GM21825 (cell line): Measurements from ENCODE around the gene PRM3.
A peak's percentile ranks its signal among the peaks of the same experiment; 100 is the strongest.
"Not testable (repeated sequence)": the region's sequence is repeated elsewhere in the genome, so short reads cannot be mapped to it uniquely, and the experiment has no call there.

Experiments used
- ATAC-seq: cut with Tn5 transposase; IDR thresholded peaks from one replicate; pipeline ENCODE4 v1.9.1; 2021; ENCODE audit warnings: mild to moderate bottlenecking, moderate library complexity; ENCODE audit not compliant: unreplicated experiment

Gene PRM3

DNA sequence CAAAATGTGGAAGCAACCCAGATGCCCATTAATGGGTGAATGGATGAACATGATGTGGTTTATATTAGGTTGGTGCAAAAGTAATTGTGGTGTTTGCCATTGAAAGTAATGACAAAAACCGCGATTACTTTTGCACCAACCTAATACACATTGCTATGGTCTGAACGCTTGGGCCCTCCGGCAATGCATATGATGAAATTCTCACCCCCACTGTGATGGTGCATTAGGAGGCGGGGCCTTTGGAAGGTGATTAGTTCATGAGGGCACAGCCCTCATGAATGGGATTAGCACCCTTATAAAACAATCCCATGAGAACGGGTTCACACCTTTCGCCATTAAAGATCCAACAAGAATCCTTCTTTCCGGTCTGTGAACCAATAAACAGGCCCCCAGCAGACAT is 33.0 kb upstream of the PRM3 start:
- ATAC-seq = no peak

DNA sequence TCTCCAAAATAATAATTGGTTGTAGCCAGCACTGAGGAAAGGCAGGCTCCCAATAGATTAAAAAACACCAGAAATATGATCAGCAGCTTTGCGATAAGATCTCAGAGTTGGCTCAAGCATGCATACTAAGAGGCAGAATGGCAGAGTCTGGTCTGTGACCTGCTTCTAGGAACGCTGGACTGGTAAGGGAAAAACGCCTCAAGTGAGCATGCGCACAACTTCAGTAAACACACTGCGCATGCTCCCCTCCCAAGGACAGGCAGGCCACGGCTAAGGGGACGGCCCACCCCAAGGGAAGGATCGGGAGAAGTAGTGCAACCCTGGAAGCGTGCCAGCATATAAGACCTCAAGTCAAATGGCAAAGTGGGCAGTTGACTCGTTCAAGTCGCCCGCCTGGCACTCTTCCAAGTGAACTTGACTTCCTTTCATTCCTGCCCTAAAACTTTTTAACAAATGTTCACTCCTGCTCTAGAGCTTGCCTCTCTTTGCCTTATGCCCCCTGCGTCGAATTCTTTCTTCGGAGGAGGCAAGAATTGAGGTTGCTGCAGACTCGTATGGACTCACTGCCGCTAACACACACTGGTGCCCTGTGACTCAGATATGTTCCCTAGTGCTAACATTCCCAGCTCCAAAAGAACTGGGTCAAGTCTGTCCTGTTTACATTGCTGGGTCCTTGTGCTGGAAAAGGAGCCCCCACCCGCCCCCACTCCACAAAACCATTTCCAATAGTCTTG is 30.1 kb upstream of the PRM3 start:
- no peak for ATAC-seq

DNA sequence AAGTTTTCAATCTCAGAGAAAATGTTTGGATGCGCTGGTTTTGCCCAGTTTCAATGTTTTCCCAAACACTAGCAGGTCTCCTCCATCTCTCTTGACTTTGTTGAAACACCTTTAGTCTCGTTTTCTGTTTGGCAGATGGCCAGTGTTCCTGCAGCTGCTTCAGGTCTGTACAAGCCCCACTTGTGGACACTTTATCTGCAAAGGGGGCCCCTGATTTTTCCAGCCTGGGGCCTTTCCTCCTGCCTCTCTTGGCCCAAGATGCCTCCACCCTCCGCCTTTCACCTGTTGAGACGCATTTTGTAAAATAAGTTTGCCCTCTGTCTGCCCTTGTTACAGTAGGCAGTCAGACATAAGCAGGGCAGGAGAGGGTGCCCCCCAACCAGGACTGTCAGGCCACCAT is 29.5 kb upstream of the PRM3 start:
- no peak for ATAC-seq

DNA sequence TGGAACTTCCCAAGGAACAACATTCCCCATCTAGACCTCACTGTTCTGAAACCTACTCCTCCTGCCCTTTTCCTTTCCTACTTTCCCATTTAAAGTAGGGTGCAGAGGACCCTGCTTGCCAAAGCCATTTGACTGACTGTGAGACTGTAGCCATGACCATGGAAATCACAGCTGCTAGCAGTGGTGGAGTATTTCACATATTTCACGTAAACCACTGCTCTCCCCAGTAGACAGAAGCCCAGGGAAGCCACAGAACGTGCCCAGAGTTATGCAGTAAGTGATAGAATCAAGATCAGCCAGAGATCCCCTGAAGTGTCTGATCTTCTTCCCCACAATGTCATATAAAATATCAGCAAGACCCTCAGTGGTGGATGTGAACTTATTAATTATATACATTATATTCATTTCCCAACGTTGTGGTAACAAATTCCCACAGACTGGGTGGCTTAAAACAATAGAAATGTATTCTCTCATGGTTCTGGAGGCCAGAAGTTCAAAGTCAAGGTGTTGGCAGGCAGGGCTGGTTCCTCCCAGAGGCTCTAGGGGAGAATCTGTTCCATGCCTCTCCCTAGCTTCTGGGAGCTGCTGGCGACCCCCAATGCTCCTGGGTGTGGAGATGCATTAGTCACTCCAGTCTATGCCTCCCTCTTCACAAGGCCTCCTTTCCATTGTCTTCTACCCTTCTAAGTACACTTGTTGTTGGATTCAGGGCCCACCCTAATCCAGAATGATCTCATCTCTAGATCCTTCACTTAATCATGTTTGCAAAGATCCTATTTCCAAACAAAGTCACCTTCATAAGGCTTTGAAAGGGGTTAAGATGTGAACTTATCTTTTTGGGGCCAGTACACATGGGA is 28.4 kb upstream of the PRM3 start:
- no peak for ATAC-seq

DNA sequence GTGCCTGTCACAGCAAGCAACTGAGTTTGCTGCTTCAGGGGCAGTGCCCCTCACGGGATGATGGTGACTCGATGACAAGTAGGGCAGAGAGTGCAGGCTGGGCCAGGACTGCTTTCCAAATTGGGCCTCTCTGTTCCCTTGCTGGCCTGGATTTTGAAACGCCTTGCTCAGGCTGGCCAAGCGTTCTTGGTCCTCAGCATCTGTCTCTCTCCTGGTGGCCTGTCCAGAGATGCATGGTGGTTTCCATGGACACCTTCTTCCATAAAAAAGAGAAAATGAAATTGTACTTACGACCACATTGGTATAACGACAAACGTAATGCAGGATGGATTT is 27.1 kb upstream of the PRM3 start:
- no peak for ATAC-seq

DNA sequence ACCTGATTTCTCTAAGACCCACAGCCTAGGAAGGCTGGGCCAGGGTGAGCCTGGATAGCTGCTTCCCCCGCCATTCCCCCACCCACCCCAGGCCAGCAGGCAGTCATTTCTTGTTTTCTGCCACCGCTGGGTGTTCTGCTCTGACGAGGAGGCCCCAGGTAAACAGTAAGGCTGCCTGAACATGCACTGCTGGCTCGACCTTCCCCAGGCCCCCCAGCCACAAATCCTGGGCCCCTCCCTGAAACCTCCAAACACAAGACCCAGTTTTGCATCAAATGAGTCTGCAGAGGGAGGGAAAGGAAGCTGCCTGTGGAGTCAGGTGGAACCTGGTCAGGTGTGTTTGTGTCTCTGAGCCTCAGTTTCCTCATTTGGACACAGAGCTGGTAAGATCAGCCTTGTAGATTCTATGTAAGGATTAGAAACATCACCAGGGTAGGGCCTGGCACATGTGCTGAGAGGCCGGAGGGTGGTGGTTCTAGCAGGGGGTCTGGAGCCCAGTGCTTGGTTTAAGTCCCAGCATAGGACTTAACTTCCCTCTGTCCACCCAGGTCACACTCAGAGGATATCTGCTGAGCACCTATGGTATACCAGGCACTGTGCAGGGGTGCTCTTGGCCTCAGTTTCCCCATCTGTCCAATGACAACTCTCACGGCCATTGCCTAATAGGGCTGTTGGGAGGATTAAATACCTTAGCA is 26.6 kb upstream of the PRM3 start:
- no peak for ATAC-seq

DNA sequence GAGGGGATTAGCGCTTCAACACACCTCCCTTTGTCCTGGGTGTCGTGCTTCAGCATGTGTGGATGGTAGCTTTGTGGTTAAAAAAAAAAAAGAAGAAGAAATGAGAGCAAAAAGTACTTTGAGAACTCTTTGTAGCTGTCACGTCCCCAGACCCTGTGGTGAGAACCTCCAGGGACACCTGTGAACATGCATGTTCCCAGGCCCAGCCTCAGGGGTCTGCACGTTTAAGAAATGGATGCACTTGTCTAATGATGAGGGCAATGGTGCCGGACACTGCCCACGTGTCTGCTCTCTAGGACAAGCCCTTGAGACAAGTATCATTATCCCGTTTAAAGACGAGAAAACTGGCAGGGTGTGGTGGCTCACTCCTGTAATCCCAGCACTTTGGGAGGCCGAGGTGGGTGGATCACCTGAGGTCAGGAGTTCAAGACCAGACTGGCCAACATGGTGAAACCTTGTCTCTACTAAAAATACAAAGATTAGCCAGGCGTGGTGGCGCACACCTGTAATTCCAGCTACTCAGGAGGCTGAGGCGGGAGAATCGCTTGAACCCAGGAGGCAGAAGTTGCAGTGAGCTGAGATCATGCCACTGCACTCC is 25.6 kb upstream of the PRM3 start:
- not testable (repeated sequence) for ATAC-seq

DNA sequence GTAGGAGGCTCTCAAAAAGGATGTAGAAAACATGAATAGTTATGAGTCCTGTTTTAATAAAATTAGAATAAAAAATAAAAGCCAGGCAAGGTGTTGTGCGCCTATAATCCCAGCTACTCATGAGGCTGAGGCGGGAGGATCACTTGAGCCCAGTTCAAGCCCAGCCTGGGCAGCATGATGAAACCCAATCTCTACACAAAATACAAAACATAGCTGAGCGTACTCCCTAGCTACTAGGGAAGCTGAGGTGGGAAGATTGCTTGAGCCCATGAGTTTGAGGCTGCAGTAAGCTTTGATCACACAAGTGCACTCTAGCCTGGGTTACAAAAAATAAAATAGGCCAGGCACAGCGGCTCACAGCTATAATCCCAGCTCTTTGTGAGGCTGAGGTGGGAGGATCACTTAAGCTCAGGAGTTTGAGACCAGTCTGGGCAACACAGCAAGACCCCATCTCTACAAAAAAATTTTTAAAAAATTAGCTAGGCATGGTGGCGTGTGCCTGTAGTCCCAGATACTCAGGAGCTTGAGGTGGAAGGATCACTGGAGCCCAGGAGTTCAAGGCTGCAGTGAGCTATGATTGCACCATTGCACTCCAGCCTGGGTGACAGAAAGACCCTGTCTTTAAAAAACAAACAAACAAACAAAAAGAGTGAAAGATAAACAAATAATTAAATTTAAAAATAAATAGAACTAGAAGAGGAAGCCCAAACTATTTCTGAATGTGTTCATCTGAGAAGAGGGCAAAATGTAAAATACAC is 24.9 kb upstream of the PRM3 start:
- no peak for ATAC-seq

DNA sequence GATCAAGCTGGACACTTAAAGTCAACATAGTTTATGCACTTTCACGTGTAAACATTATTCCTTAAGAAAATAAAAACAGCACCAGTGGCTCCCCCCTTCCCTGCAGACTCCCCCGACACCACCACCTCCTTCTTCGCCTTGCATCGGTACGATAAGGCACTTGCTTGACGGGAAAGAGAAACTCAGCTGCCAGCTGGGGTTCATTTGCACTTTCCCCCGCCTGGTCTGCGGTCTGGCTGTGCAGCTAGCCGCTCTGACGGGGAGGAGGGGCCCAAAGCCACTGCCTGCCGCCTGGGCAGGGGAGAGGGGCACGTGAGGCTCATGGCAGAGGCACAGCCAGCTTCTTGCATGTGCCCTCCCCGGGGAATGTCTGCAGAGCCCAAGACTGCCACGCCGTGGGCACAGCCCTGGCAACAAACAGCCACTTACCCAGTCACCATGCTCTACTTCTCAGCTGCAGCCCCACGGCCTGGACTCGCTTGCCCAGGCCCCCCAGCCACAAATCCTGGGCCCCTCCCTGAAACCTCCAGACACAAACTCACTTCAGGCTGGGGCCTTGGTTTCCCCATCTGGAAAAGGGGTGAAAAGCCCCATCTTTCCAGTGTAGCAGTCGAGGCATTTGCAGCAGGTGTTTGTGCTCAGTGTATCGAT is 24.2 kb upstream of the PRM3 start:
- ATAC-seq = peak; percentile 75

DNA sequence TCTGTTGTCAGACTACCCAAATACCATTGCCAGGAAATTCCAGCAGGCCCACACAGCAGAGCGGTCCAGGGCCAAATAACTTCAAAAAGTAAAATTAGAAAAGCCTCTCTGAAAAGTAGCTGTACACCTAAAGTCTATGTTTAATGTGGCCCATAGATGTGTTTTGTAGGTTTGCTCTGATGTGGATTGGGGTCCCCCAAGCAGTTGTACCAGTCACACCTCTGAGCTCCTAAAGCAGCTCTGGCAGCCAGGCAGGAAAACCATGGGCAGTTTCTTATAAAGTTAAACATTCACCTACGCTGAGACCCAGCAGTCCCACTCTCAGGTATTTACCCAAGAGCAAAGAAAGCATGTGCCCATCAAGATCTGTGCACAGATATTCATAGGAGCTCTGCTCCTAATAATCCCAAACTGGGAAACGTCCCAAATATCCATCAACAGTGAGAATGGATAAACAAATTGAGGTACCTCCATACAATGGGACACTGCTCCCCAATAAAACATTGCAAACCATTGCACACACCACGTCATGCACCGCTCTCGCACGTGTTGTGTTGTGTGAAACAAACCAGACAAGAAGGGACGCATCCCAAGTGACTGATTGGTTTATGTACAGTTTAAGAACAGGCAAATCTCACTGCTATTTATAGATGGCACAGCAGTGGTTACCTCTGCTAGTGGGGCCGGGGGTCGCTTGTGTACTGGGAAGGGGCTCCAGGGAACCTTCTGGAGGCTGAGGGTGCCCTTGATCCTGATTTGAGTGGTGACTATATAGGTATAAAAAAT is 23.5 kb upstream of the PRM3 start:
- ATAC-seq = peak; percentile 23

DNA sequence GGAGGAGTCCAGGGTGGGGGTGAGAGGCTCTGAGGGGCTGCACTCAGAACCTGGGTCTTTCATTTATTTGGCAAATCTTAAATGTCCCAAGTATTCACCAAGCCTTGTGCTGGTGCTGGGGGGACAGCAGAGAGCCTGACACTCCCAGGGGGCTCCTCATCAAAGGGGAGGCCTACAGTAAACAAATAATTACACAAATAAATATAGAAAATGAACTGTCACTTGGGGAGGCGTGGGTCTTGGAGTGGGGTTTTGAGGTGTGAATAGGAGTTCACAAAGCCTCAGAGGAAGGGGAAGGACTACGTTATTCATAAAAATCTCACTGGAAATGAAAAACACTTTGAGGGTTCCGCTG is 22.9 kb upstream of the PRM3 start:
- no peak for ATAC-seq

DNA sequence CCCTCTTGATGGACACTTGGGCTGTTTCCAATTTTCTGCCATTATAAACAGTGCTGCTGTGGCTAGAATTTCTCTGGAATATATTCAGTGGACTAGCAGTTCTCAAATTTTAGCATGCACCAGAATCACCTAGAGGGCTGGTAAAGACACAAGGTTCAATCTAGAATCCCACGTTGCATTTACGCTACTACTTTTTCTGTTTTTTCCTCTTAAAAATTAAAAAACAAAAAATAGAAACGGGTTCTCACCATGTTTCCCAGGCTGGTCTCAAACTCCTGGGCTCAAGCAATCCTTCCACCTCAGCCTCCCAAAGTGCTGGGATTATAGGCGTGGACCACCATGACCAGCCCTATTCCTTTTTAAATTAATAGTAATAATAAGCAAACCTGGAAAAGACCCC is 22.2 kb upstream of the PRM3 start:
- no peak for ATAC-seq

DNA sequence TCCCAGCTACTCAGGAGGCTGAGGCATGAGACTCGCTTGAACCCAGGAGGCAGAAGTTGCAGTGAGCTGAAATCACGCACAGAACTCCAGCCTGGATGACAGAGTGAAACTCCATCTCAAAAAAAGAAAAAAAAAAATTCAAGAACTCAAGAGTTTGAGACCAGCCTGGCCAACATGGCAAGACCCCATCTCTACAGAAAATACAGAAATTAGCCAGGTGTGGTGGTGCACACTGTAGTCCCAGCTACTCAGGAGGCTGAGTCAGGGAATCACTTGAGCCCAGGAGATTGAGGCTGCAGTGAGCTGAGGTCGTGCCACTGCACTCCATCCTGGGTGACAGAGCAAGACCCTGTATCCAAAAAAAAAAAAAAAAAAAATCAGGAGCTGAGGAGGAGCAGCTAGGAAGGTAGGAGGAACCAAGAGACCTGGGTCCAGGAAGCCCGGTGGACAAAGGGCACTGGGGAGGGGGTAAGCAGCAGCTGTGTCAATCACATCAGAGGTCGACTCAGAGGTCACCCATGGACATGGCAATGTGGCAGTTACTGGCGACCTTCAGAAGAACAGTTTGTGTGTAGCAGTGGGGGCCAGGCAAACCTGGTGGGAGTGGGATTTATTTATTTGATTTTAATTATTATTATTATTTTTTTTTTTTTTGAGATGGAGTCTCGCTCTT is 18.8 kb upstream of the PRM3 start:
- no peak for ATAC-seq

DNA sequence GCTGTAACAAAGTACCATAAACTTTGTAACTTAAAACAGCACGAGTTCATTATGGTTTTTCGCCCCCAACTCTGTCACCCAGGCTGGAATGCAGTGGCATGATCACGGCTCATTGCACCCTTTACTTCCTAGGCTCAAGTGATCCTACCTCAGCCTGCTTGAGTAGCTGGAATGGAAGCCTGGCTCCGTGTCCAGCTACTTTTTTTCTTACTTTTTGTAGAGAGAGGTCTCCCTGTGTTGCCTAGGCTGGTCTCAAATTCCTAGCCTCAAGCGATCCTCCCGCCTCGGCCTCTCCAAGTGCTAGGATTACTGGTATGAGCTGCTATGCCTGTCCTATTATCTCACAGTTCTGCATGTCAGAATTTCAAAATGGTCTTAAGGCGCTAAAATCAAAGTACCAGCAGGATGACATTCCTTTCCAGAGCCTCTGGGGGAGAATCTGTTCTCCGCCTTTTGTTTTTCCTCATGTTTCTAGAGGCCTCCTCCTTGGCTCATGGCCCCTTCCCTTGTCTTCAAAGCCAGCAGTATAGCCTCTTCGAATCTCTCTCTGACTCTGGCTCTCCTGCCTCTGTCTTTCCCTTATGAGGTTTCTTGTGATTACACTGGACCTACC is 17.8 kb upstream of the PRM3 start:
- ATAC-seq = no peak

DNA sequence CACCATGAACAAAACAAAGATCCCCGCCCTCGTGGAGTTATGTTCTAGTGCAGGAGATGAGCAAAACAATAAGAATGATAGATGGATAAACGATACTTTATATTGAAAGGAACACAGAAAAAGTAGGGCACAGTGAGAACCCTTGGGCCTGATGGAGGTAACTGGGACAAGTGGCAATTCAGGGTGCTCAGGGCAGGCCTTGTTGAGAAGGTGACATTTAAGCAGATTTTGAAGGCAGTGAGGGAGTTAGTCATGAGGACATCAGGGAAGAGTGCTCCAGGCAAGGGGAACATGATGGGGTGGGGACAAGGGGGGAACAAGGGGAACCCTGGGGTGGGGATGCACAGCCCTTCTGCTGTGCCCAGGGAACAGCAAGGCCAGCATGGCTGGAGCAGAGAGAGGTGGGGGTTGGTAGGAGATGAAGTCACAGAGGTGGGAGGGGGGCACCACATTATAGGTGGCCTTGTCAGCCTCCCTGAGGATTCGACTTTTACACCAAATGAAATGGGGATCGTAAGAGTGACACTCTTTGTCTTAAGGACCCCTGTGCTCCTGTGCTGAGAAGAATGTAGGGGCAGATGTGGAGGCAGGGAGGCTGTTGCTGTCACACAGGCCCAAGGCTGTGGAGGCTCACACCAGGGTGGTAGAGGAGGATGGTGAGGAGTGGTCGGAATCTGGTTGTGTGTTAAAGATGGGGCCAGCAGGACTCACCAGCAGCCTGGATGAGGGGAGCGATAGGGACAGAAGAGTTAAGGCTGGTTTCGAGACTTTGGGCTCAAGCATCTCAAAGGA is 16.9 kb upstream of the PRM3 start:
- no peak for ATAC-seq

DNA sequence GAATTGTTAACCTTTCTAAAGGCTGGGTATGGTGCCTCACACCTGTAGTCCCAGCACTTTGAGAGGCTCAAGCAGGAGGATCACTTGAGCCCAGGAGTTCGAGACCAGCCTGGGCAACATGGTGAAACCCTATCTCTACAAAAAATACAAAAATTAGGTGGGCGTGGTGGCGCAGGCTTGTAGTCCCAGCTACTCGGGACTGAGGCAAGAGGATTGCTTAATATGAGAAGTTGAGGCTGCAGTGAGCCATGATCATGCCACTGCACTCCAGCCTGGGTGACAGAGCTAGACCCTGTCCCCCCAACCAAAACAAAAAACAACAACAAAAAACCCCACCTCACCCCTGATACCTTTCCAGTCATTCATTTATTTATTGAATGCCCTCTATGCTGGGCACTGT is 16.3 kb upstream of the PRM3 start:
- ATAC-seq = not testable (repeated sequence)

DNA sequence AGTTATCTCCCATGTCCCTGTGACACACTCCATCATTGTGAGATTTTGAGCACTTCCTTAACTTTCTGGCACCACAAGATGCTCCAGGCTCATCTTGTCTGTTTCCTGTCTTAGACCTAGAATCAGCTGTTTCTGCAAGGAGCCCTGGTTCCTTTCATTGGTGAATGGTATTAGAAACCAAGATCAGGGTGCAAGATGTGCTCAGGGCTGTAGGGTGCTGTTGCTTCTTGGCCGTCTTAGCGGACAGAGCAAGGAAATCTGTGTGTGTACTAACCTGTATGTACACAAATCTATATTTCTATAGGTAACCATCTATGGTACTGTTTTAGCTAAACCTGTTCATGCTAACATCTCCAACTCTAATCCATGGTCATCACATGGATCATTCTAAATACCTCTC is 15.8 kb upstream of the PRM3 start:
- ATAC-seq = no peak

DNA sequence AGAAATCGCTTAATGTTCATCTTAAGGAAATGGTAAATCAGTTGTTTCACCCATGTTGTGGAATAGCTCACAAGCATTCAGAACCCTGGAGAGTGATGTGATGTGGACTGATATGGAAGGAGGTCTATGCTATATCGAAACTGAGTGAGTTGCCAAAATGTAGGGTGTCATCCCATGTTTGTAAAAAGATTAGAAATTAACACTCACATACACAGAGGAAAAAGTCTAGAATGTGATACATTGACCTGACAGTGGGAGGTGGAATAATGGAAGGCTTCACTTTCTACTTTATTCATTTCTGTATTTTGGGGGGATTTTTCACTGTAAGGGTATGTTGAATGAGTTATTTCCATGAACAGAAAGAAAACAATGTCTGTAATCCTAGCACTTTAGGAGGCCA is 12.4 kb upstream of the PRM3 start:
- ATAC-seq = no peak
